GM18526 (cell line): ENCODE results near the gene SCGB2B2.

Experiments used
- POLR2A ChIP-seq: IDR thresholded peaks from 3 replicates; pipeline ENCODE4 v1.6.1; 2011; ENCODE audit not compliant: insufficient read length; ENCODE audit errors: extremely low read depth

The SCGB2B2 gene

DNA sequence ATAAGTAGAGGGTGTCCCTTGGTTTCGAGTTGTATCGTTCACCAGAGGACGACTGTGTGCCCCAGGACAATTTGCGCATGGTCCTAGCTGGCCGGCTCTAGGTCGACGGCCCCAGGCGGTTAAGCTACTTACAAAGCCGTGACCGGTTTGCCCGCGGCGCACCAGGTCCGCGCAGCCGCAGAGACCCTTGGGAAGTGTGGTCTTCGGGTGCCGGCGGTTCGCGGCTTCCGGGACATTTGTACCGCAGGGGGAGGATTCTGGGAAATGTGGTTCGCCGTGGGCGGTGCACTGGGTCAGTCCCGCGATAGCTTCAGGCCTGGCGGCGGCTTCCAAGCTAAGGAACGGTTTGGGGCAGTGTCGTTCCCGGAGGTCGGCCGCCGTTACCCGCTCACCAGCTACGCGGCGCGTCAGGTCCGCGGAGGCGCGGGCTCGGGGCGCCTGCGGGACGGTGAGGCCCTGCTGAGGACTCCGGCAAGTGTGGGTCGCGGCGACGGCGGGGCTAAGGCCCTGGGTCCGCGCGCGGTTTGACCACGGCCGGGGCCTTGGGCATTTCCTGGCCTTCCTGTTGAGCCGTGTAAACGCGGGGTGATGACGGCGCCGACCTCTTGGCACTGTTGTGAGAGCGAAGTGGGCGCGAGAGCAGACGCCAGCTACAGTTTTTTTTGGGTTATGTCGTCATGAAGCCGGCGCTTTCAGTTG, 576 bp upstream of the SCGB2B2 start, which contains the start of gene ZNF302:
Gene ZNF302, plus strand, starts transcription at position 293 of the 699 bp plus-strand sequence. CDS start 1,127 bp downstream, outside the sequence.
- peak; percentile 87 for TF ChIP-seq POLR2A

DNA sequence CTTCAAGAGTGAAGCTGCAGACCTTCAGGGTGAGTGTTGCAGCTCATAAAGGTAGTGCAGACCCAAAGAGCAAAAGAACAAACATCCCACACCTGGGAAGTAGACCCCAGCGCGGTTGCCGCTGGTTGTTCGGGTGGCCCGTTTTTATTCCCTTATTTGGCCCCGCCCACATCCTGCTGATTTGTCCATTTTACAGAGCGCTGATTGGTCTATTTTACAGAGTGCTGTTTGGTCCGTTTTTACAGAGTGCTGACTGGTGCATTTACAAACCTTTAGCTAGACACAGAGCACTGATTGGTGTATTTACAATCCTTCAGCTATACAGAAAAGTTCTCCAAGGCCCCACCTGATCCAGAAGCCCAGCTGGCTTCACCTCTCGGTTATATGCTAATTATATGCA, 1.0 kb downstream of the SCGB2B2 start:
- no peak for TF ChIP-seq POLR2A

DNA sequence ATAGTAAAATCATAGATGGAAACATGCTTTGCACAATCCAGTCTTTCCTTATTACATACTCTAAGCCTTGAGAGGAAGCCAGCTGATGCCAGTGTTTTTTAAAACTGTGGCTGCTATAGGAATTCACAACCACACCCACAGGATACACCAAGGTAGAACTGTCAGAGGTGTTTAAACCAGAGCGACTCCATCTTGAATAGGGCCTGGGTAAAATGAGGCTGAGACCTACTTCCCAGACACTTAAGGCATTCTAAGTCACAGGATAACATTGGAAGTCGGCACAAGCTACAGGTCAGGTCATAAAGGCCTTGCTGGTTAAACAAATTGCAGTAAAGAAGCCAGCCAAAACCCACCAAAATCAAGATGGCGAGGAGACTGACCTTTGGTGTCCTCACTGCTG, 1.7 kb downstream of the SCGB2B2 start:
- no peak for TF ChIP-seq POLR2A

DNA sequence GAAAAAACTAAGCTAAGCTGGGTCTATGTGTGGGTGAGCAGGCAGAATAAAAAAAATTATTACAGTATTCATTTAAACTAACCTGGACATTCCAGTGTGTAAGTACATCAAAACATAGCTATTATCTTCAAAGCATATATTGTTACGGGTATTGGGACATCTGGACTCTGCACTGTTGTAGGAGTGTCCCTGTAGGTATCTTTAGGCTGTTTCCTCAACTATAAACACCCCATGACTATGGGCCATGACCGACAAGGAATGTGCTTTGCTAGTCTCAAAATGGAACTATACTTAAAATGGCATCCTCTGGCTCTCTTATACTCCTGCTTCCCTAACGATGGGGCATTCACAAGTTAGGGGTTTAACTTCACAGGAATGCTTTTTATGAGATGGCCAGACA, 3.4 kb downstream of the SCGB2B2 start:
- TF ChIP-seq POLR2A: no peak

DNA sequence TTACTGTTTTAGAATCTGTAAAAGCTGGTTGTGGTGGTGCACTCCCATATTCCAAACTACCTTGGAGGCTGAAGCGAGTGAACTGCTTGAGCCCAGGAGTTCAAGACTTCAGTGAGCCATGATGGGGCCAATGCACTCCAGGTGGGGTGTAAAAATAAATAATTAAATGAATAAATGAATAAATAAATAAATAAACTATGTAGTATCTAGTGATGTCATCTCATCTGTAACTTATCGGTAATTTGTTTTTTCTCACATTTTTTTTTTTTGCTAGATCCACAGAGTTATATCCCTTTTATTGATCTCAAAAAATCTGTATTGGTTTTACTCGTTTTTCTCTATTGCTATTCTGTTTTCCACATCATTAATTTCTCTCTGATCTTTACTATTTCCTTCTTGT, 5.0 kb downstream of the SCGB2B2 start:
- TF ChIP-seq POLR2A: no peak

DNA sequence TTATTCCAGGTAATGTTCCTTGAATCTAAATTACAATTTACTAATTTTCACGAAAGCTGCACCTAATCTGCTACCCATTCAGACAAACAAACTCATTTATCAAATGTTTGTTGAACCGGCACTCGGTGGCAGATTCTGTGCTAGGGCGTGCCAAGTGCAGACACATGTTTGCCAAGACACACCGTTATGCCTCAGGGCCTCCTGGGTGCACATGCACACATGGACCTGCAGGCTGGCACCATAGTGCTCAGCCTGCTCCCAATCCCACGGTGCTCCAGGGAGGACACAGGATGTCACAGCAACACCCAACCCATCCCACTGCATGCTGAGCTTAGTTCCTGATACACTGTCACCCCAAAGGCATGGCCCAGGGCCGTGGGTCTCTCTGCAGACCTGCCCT, 7.7 kb downstream of the SCGB2B2 start:
- no peak for TF ChIP-seq POLR2A

DNA sequence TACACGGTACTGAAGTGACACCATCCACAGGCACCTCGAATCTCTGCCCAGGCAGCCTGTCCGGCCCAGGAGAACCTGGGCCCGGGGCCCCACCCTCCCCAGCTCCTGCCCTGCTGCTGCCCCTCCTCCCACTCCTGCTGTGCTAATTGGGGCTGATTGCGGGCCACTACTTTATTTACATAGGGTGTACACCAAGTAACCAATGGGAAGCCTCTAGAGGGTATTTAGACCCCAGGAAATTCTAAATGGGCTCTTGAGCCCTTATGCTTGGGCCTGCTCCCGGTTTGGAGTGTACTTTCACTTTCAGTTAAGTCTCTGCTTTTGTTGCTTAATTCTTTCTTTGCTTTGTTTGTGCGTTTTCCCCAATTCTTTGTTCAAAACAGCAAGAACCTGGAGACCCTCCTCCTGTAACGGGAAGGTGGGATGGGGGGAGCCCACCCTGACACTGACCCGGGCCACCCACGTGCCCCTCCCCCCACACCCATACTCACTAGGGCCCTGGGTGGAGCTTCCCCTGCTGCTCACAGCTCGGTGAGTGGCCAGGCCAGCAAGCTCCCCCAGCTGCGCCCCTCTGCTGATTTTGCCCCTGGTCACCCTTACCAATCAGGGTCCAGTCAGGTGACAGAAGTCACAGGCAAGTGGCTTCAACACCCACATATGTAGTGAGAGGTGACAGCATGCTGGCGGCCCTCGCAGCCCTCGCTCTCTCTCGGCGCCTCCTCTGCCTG, 9.4 kb downstream of the SCGB2B2 start:
- no peak for TF ChIP-seq POLR2A

DNA sequence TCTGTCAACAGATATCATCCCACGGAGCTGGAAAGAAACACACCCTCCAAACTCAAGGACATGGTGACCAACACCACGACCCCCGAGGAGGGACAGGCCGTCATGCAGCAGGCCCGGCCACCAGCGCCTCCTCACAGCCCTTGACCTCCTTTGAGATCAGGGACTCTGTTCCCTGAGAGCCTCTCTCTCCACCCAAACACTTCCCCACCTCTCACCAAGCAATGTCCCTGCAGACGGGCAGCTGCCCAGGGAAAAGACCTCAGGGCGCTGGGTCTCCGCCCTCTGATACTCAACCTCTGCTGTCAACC, 10.0 kb downstream of the SCGB2B2 start:
- TF ChIP-seq POLR2A: no peak

DNA sequence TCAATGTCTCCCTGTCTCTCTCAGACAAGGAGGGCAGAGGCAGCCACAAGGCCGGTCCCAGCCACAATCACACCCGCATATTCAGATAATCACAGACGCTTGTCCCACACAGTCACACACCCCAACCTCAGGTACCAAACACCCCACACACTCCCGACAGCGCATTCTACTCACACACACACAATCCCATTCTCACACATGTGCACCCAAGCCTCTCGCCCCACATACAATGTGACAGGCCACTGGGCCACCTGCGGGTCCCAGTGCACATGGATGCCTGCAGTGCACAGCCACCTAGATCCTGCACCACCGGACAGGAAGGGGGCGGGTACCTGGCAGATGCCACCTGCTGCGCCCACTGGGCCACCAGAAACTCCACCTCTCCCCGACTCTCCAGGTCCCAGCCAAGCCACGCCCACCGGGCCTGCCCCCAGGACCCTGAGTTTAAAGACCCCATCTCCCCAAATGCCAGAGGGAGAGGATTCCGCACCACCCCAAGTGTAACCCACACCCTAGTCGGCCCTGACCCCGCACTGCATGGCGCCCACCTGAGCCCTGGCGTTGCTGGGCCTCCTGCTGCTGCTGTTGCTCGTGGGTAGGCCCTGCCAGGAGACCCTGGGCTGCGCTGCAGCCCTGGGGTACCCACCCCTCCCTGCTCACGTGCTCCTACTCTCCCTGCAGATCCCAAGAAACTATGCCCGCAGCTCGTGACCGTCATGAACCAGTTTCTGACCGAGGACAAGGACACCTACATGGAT, 10.6 kb downstream of the SCGB2B2 start:
- TF ChIP-seq POLR2A: no peak

DNA sequence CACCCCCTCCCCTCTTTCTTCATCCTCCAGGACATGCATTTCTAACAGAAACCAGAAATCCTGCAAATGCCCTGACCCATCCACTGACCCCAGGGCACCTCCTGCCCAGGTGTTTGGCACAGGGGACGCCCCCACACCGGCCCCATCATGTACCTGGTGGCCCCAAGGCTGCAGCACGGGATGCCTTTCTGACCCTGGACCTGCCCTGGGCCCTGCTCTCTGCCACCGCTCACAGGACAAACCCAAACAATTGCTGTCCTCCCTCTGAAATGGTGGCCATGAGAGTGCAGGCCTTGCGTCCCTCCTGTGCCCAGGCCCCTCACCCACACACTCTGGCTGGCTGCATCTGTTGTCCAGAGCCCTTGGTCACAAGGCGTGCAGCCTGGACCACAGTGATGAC, 12.1 kb downstream of the SCGB2B2 start:
- no peak for TF ChIP-seq POLR2A

DNA sequence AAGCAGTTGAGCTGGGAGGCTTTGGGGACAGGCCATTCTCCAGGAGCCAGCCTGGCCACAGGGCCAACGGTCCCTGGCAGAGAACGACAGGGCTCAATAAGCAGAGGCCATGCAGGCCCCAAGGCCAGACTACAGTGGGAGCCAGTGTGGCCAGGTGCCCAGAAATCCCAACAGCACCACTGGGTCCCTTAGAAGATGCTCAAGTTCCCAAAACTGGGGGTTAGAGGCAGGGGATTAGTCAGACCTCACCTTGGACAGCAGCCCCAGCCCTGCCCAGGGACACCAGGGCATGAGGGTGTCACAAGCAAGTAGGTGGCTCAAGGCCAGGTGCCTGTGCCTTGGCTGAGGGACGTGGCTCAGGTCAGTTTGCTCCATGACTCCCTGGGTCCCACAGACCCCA, 12.8 kb downstream of the SCGB2B2 start:
- no peak for TF ChIP-seq POLR2A

DNA sequence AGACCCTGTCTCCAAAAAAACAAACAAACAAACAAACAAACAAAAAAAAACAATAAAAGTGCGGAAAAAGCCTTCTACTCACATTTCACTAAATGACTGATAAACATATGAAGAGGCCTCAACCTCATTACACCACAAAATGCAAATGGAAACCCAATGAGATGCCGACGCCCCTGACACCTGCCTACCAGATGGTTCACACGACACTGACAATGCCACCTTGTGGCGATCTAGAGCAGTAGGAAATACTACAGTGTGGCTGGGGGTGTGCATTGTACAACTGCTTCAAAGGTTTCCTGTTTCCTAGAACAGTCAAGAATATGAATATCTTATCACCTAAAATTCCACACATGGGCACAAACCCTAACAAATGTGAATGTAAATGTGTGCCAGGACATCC, 14.0 kb downstream of the SCGB2B2 start:
- no peak for TF ChIP-seq POLR2A

DNA sequence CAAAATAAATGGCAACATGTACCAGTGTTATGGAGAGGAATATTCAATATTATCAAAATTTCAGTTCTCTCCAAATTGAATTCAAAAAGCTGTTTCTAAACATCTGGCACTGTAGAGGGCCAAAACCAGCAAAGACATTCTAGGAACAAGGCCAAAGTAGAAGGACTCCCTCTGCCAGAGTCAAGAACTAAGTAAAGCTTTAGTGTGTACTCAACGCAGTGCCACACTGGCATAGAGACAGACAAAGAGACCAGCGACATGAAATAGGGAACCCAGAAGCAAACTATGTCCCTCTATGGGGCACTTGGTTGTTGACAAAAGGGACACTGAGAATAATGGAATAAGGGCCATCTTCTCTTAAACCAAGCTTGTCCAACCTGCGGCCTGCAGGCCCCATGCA, 15.6 kb downstream of the SCGB2B2 start:
- TF ChIP-seq POLR2A: no peak

DNA sequence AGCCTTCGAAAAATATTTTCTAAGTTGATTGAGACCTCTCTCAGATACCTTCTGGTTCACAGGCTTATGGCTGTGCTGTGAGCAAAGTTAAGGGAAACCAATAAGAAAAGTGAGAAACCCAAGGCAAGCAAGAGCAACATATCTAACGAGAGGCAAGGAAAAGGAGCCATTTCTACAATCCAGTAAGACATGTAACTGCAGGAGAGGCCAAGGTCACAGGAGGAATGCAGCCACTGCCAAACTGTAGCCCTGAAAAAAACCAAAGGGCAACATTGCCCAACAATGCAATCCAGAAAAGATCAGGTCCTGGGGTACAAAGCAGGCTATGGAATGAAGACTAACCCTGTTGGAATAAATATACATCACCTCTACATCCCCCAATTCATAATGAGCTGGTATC, 21.3 kb downstream of the SCGB2B2 start:
- TF ChIP-seq POLR2A: no peak

DNA sequence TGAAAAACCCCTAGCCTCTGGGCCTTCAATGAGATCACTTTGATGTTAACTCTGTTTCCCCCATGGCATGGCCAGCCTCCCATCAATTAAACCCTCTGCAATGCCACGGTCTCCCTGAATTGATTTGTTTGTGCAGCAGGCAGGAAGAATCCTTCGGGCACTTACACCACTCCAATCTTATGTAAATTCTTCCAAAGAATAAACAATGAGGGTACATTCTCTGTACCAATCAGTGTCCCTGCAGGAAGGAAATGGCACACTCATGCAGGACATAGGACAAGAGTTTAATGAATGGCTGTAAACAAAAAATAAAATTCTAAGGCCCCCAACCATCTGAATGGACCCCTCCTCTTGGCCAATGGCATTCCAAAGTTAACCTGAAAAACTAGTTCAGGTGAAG, 22.2 kb downstream of the SCGB2B2 start:
- no peak for TF ChIP-seq POLR2A

DNA sequence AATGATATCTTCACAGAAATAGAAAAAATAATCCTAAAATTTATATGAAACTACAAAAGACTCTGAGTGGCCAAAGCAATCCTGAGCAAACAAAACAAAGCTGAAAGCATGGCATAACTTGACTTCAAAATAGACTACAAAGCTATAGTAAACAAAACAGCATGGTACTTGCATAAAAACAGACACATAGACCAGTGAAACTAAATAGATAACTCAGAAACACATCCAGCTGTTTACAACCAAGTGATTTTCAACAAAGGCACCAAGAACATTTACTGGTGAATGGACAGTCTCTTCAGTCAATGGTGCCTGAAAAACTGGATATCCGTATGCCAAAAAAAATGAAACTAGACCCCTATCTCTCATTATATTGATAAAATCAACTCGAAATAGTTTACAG, 25.2 kb downstream of the SCGB2B2 start:
- TF ChIP-seq POLR2A: no peak
